Activated CD8-positive, alpha-beta memory T cell treated with anti-CD3 and anti-CD28 coated beads, Interleukin-2, amount 50 U/mL, for 1 hour (primary cell): ENCODE data around the gene NDC80.
A peak's percentile ranks its signal among the peaks of the same experiment; 100 is the strongest.

Experiments used
- DNase-seq: peaks from one replicate; pipeline ENCODE4 v3.0.0-alpha.2; 2020; ENCODE audit errors: extremely low read depth

Gene NDC80

DNA sequence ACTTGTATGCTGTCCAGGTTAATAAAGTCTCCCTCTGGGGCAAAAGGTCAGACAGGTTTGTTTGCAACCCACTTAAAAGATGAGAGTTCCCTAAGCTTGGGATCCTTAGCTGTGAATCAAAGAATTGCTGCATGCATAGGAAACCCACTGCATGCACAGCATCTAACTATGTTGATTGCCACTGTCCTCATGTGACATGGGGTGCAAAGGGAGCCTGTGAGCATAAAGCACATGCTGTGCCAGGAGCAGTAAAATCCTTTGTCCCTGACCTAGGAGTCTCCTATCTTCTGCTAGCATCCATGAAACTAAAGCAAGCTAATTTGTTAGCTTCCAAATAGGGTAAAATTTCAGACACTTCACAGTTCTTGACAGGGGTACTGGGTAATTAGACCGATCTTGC lies 13.8 kb upstream of the NDC80 start:
- no peak for DNase-seq

DNA sequence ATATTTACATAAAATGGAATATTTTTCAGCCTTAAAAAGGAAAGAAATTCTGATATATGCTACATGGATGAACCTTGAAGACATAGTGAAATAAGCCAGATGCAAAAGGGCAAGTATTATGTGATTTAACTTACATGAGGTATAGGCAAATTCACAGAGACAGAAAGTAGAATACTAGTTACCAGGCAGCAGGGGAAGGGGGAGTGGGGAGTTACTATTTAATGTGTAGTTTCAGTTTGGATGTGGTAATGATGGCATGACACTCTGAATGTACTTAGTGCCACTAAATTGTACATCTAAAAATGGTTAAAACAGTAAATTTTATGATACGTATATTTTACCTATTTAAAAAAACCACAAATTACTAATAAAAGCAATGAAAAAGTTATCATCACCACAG lies 12.1 kb upstream of the NDC80 start:
- no peak for DNase-seq

DNA sequence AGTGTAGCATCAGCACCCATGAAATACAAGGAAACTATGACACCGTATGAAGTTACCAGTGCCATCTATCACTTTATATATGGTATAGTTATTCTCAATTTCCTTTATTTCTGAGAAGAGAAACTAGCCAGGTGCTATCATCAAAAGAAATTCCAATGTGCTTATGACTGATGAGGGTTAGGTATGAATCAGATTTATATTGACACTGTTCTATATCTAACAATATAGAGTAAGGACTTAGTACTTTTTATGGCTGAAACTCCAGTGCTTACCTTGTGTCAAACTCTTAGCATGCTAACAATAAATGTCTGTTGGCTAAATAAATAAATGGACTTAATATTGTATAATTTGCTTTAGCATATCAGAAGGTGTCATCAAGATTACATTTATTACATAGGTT lies 7.0 kb upstream of the NDC80 start:
- no peak for DNase-seq

DNA sequence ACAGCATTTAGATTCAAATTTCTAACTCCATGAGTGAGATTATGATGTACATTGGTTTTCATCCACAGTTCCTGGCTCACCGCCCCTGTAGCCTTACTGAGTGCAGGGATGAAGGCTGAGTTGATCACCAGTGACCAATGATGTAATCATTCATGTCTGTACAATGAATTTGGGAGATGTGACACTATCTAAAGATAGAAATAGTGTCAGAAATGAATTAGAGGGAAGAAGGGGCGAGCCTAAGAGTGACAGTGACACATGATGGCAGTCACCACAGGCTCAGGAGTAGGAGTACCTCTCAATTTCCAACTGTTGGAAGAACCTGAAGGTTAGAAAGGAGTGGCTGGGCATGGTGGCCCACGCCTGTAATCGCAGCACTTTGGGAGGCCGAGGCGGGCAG lies 3.2 kb upstream of the NDC80 start:
- DNase-seq, result no peak

DNA sequence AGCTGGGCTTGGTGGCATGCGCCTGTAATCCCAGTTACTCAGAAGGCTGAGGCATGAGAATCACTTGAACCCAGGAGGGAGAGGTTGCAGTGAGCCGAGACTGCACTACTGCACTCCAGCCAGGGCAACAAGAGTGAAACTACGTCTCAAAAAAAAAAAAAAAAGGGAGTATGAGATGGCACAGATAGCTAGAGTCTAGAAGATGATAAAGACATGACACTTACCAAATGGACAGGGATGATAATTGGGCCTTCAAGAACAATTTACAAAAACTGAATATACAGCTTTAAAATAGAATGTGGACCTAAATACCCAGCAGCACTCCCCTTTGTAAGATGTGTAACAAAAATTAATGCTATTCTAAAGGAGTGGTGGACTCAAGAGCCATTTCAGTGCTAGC lies 2.8 kb upstream of the NDC80 start:
- no peak for DNase-seq

DNA sequence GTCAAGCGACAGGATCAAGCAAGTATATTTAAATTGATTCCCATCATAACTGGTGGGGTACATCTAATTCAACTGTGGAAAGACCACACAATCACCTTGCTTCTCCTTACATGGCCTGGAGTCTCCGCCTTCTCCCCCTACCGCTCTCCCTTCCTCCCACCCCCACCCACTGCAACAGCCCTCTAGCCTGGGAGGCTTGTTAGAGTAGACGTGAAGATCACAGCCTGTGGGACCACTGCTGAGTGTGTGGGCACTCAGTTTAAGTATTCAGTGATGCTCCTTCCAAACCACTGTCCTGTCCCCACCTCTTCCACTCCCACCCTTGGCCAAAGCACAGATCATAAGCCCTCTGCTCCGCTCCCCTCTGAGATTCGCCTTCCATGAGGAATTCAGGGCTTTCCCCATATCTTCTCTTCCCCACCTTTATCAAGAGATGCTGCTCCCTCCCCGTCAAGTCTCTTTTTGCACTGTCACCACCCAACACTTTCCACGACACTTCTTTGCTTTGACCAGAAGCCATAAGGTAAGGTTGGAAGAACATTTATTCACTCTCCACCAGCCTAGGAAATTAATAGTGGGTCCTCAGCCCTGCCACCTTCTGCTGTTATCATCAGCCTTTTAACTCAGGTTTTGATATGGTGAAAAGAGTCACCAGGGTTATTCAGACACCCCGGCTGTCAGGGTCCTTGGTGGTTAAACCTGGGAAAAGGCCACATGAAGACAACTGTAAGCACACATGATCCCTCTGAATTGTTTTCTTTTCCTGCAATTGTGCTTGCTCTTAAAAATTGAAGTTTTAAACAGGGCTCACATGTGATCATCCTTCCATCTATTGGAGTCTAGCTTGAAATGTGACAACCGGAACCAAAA lies 1.8 kb upstream of the NDC80 start:
- DNase-seq, result no peak

DNA sequence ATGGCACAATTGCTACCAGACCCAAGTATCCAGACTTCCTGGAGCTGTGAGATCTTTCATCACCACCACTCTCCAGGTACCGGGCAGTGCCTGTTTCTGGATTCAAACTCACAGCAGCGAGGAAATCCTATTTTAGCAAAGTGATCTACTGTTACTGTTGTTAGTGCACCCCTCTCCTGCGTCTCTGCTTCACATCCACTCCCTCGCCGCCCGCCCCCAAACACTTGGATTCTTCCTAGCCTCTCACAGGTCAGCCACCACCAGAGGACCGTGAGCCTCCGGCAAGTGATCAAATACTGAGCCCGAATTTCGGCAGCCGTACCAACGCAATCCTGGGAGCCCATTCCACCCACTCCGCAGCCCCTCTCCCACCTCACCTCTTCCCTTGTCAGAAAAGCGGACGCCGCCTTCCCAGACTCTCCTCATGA lies 571 bp upstream of the NDC80 start:
- peak; percentile 29 for DNase-seq

DNA sequence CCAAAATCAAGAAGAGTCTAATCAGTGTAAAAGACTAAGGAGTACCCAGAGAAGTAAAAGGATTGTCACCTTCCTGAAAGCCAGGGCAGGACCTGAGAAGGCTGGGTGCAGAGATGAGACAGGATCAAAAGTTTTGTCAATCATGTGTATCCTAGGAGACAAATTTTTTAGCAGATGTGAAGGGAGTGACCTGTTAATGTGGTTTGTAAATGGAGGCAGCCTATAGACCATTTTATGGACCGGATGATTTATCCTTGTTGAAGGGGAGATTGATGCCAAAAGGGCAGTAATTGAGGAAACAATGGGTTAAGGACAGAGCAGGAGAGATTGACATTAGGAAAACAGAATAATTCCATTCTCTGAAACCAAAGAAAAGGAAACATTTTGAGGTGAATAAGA lies 813 bp downstream of the NDC80 start:
- no peak for DNase-seq

DNA sequence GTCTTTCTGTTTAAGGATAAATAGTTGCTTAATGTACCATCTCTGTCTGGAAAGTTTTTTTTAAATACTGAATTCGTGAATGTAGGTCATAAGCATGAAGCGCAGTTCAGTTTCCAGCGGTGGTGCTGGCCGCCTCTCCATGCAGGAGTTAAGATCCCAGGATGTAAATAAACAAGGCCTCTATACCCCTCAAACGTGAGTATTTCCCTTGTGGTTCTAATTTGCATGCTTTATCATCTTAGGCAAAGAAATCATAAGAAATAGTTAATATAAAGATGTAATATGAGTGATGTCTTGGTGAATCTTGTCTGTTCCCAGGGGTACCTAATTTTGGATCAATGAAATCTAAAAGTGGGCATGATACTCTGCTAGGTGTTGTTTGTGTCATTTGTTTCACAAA lies 1.5 kb downstream of the NDC80 start:
- no peak for DNase-seq

DNA sequence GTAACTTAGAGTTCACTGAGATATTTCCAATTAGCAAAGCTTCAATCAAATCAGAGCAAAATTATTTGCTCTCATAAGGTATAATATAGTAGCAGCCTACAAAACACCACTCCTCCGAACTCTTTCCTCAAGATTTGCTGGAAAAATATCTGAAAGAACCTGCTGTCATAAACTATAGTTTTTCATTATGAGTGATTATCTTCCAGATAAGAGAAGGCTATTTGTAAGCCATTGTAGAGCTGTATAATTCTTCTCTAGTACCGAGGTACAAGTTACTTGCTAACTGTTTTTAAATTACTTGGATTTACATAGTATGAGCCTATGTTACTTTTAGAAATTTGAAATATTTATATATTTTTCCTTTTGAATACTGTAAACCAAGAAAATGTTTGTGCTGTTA lies 2.1 kb downstream of the NDC80 start:
- no peak for DNase-seq

DNA sequence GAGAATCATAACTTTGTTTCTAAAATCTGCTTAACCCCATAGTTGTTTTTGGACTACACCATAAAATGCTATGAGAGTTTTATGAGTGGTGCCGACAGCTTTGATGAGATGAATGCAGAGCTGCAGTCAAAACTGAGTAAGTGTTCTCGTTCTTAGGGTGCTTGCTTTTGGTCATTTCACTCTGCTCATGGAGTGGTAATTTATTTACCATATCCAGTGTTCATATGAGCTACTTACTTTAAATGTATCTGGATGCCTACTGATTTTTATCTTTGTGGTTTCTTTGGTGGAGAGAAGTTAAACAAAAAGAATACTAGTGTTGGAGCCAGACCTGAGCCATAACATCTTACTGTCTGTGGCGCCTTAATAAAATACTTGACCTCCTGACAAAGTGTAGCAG lies 16.4 kb downstream of the NDC80 start:
- DNase-seq, result no peak

DNA sequence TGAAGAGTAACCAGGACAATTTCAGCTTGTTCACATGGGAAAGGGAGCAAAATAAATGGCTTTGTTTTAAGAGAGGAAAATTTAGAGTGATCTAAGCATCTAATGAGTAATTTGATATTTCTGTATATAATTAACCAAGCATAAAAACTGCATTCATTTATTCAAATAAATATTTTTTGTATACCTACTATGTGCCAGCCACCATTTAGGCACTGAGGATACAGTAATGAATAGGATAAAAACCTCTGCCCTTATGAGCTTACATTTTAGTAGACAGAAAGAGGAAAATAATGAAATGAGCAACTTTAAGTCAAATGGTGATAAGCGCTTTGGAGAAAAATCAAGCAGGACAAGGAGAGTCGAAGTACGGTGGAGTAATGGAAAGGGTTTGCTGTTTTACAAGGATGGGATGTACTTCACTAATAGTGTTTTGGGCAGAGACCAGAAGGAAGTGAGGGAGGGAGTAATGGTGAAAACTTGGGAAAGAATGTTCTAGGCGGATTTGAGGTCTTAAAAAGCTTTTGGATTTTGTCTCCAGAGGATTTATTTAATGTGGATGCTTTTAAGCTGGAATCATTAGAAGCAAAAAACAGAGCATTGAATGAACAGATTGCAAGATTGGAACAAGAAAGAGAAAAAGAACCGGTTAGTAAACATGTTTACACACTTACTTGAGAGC lies 17.4 kb downstream of the NDC80 start:
- DNase-seq, result no peak

DNA sequence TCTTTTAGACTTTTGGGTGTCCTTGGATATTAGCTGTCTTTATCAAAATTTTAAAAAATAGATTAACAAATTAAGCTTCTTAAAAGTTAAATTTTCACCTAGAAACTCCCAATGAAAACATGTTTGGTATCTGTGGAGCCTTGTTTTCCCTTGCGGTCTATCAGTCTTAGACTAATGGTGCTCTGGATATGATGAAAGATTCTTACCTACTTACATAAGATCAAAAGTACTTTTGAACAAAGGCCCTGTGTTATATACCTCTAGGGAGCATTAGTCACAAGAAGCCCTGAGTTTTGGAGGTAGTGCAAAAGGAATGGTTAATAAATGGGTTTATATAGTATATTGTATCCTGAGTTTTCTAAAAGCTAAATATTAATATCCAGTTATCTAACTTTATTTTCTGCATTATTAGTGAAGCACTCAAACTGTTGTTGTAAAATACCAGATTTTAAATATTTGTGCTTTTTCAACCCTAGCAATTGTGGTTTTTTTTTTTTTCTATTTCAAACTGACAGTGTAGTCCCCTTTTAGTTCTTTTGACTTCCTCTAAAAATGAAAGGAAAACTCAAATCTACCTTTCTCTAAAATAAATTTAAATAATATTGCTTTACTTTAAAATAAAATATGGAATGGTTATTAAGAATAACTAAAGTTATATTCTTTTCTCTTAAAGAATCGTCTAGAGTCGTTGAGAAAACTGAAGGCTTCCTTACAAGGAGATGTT lies 18.1 kb downstream of the NDC80 start:
- no peak for DNase-seq

DNA sequence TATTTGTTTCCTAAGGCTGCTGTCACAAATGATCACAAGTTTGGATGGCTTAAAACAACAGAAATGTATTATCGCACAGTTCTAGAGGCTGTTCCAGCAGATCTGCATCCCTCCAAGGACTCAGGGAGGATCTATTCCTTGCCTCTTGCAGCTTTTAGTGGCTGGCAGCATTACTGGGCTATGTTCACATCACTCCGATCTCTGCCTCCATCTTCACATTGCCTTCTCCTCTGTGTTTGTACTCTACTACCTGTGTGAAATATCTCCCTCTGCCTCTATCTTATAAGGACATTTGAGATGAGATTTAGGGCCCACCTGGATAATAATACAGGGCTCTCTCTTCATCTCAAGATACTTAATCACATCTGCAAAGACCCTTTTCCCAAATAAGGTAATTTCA lies 18.9 kb downstream of the NDC80 start:
- DNase-seq, result no peak

DNA sequence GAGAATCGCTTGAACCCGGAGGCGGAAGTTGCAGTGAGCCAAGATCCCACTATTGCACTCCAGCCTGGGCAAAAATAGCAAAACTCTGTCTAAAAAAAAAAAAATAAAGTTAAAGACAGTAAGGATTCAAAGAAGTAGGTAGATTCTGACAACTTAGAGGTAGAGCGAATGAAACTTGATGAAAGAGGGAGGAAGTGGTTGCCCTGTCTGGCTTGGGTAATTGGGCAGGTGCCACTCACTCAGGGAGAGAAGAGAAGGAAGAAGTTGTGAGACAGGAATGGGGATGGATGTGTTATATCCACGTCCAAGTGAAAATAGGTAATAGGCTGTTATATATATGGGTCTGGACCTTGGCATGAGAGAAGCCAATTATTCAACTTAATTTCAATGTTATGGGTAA lies 26.3 kb downstream of the NDC80 start:
- DNase-seq, result no peak

DNA sequence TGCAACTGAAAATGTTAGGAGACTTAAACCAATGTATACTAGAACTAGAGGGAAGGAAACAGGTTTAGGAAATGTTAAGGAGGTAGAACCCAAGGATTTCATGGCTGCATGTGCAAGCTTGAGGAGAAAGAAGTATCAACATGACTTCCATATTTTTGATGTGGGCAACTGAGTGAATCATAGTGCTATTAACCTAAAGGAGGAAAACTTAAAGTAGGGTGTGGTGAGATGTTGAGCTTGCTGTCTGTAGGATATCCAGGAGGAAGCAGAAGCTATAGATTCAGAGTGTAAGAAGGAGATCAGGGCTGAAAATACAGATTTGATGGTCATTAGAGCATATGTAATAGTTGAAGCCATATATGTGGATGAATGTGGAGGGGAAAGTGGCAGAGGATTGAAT lies 31.5 kb downstream of the NDC80 start:
- DNase-seq, result no peak

DNA sequence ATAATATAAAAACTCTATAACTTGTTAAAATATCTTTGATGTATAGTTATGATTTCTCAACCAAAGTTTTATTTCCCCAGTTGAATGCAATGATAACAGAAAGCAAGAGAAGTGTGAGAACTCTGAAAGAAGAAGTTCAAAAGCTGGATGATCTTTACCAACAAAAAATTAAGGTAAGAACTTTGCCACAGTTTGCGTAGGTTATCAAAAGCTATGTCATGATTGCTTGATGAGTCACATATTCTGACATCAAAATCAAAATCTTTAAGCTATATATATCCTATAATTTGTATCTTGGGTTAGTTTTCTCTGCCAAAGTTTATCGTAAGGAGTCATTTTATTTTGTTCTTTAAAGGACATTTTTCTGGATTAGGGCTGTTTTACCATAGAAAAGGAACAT lies 35.0 kb downstream of the NDC80 start:
- no peak for DNase-seq

DNA sequence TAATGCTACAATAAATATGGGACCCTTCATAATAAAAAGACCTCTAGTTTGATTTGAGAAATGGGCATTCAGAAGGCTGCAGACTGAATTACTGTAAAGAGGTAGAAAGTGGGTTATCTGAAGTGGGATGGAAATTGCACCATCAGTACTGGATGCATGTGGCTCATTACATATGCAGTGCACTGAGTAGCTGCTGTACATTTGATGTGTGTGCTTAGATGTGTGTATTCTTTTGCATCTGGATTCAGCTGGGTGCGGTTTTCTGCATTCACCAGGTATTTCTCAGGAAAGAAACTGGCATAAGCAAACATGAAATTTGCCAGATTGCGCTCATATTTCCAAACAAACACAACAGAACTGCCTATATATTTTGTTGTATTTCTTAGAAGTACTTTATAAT lies 38.2 kb downstream of the NDC80 start:
- DNase-seq, result no peak

DNA sequence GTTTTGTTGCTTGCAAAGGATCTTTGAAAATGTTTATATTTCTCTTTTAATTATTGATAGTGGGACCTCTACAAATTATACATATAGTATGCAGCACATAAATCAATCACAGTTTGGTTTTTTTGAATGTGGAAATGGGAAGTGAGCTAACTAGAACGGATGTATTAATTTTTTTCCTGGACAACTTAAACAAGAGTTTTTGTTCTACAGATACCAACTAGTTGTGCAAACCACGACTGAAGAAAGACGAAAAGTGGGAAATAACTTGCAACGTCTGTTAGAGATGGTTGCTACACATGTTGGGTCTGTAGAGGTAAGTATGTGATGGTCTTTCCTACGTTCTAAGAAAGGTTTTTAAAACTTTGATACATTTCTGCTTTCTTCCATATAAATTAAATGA lies 39.2 kb downstream of the NDC80 start:
- no peak for DNase-seq

DNA sequence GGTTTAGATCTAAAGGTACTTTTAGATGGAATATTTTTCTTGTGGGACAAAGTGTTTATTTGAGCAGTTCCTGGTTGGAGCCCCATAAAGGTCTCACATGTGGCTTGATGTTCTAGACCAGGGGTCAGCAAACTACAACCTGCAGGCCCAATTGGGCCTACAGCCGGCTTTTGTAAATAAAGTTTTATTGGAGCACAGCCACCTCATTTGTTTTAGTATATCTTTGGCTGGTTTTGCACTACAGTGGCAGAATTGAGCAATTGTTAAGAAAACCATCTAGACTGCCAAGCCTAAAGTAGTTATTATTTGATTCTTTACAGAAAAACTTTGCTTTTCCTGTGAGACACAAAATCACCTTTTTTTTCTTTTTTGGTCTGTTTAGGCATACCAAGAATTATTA lies 41.6 kb downstream of the NDC80 start:
- no peak for DNase-seq

DNA sequence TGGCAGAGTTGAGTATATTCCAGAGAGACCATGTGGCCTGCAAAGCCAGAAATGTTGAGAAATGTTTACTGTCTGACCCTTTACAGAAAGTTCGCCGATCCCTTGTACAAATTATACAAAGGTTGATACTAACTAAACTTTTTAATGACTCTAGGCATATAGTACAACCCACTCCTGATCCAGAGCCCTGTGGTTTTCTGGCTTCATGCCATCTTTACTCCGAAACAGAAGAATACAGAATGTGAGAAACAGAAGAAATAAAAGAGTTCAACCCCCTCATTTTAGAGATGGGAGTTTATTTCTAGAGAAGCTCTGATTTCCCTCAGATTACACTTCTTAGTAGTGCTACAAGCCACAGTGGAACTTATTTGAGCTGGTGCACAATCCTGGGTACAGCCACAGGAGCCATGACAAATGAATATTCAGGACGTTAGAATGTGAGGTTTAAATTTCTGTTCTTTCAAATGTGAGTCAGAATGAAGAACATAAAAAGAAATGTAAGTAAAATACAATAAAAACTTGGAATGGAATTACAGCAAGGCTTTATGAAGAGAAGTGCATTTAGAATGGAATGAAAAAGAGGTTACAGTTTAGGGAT lies 46.1 kb downstream of the NDC80 start:
- DNase-seq, result no peak

DNA sequence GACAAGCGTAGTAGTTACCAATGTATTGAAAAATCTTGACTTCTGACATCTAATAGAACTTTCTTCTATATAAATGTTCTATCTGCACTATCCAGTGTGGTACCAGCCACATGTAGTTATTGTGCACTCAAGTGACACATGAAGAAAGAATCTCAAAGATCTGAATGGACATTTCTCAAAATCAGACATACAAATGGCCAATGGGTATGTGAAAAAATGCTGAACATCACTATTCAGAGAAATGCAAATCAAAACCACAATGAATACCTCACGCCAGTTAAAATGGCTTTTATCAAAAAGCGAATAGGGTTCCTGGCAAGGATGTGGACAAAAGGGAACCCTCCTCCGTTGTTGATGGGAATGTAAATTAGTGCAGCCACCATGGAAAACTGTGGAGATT lies 46.7 kb downstream of the NDC80 start:
- DNase-seq, result no peak

DNA sequence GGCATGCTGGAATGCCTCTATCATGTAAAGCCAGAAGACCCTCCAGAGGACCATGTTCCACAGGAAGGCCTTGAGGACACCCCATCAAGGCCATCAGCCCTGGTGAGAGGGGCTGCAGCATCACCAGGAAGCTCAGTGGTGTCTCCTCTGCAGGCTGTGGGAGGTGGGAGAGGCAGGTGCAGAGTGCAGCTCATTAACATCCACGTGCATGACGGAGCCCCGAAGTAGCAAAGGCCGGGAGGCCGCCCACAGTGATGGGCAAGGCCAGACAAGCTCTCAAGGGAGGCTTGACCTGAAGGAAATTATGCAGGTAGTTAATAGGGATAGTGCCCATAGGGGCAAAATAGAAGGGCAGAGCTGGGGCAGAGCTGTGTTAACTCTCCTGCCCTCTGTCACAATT lies 53.9 kb downstream of the NDC80 start:
- DNase-seq, result no peak
